HG03025 (cell line): ENCODE results near the gene TNNT2.

Experiments
- ATAC-seq: cut with Tn5 transposase; IDR thresholded peaks from one replicate; pipeline ENCODE4 v1.9.1; 2021; ENCODE audit warnings: mild to moderate bottlenecking, moderate library complexity; ENCODE audit not compliant: unreplicated experiment, low FRiP score

TNNT2 gene

DNA sequence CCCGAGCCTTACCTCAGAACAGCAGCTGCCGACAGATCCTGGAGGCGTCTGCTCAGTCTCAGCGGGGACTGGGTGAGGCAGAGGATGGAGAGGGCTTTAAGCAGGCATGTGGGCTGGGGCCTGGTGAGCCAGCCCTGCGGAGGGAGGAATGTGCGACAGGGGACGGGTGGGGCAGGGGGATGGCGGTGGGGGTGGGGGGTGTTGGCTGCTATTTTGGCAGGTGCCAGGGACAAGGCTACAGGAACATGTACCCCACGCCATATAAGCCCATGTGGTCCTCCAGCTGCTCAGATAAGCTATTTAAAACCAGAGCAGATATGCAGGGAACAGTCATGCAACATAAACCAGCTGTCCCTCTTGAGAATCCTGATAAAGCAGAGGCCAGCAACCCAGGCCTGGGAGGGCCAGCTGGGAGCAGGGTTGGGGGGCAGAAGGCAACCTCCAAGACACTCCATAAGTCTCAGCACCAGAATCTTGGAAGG, at the start of gene TNNT2:
TNNT2 (minus strand) TSS at position 70 of the 482 bp plus-strand sequence. CDS start 4,426 bp downstream, outside the sequence.
- no peak for ATAC-seq

DNA sequence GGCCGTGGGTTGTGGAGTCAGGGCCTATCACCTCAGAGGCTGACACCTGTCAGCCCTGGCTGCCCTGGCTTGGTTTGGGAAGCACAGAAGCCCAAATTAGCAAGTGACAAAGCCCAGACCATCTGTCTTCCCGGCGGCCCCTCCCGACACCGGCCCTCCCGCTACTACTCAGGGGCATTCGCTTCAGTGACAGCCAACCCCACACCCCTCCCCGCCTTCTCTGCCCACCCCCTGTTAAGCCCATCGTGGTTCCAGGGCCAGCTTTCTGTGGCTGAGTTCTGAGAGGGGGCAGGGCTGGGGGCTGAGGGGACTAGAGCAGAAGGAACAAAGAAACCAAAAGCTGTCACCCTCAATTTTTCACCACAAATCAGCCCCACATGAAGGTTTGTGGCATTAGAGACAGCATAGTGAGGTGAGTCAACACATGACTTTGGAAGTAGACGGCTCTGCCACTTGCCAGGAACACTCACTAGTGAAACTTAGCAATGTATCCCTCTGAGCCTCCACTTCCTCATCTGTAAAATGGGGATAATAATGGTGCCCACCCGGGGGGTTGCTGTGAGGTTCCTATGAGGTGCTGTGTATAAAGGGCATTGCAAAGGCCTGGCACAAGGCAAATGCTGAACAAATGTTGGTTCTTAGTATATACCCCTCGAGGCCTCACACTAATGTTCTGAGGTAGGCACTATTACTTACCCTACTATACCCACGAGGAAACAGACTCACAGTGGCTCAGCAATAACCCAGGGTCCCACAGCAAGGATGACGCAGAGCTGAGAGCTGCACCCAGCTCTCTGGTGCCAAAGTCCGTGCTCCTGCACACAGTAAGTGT, 49.2 kb upstream of the TNNT2 start:
- ATAC-seq = no peak

DNA sequence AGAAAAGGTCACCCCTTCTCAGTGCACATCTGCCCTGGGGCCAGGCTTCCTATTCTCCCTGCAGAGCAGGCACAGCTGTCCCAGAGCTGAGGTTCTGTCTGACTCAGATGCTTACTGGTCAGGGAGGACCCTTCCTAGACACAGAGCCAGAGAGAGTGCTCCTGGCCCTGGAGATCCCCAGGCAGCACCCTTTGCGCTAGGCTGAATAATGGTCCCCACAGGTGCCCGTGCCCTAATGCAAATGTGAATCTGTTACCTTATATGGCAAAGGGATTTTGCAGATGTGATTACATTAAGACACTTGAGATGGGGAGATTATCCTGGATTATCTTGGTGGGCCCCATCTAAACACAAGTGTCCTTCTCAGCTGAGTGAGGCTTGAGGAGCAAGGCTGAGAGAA, 46.7 kb upstream of the TNNT2 start:
- no peak for ATAC-seq

DNA sequence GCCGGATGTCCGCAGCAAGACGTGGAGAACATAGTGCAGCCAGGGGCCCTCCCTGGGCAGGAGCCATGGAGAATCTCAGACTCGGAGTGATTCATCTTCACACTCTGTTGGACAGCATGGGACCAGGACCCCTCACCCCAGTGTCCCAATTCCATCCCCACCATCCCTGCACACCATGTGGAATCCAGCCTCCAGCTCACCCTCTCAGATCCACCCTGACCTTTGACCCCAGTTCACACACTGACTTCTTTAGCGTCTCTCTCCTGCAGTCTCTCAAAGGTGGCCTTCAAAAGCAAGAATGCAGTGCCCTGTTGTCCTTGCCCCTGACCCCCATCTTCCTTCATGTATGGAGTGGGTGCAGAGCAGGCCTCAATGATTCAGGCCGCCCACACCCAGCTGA, 46.2 kb upstream of the TNNT2 start:
- ATAC-seq = no peak

DNA sequence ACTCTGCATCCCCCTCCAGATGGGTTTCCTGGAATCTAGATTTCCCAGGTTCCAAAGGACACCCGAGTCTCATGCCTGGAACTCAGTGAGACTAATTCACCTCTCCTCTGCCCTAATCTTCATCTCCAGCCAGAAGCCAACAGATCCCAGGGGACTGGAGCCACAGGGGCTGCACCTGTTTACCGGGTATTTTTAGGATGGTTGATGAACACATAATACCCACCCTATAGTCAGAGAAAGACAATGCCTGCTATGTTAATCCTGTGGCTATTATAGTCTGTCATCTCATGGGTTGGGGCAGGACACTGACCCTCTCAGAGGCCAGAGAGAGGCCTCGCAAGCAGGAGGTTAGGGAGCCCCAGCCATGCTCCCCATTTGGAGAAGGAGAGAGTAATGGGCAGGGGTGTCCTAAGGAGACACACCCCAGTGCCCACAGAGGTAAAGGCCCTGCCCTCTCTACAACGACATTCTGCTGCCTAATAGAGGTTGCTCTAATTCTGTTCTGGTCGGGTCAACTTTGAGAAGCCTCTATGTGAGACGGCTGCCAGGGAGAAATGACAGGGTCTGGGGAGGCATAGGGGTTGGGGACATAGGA, 45.1 kb upstream of the TNNT2 start:
- ATAC-seq = no peak

DNA sequence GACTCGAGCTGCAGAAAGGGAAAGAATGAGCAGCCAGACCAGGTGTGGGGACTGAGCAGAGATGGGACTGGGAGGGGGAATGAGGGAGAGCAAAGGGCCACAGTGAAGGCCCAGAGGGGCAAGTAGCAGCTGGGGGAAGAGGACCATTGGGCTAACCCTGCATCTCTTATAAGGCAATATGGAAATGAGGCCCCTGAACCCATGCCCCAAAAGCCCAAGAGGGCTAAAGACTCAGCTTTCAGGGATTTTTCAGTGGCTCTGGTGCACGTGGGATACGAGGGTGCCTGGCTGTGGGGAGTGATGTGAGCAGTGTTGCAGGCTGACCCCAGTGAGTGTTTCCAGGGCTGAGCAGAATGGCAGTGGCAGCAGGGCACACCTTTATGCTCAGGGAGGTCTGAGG, 44.5 kb upstream of the TNNT2 start:
- ATAC-seq = no peak

DNA sequence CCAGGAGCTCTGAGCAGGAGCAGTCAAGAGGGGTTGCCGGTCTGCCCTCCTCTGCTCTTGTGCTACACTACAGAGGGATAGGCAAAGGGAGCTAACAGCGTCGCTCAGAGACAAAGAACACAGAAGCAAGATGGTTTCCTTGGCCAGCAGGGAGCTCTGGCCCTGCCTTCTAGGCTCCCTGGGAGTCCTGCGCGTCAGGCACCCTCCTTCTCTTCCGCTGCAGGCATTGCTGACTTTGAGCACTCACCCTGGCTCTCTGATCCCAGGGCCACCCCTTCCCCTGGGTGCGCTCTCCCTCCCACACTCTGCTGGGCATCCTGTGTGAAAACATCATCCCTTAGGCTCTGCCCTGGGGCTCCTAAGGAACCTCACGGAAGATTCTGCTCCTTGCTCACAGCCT, 43.6 kb upstream of the TNNT2 start:
- no peak for ATAC-seq

DNA sequence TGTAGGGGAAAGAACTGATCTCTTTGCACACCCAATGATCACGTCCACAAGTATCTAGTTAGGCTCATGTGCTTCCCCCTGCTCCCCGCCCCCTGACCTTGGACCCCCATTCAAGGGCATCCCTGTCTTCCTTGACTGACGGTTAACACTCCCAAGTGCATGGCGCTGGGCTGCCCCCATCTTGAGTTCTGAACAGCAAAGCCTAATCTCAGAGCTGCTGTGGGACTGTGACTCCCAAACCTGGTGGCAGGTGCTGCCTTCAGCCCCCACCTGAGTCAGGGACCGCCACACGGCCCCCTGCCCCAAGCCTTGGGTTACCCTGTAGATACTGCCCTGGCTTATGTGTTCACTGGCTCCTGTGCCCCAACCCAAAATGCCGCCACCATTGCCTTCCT, 43.1 kb upstream of the TNNT2 start:
- ATAC-seq = no peak

DNA sequence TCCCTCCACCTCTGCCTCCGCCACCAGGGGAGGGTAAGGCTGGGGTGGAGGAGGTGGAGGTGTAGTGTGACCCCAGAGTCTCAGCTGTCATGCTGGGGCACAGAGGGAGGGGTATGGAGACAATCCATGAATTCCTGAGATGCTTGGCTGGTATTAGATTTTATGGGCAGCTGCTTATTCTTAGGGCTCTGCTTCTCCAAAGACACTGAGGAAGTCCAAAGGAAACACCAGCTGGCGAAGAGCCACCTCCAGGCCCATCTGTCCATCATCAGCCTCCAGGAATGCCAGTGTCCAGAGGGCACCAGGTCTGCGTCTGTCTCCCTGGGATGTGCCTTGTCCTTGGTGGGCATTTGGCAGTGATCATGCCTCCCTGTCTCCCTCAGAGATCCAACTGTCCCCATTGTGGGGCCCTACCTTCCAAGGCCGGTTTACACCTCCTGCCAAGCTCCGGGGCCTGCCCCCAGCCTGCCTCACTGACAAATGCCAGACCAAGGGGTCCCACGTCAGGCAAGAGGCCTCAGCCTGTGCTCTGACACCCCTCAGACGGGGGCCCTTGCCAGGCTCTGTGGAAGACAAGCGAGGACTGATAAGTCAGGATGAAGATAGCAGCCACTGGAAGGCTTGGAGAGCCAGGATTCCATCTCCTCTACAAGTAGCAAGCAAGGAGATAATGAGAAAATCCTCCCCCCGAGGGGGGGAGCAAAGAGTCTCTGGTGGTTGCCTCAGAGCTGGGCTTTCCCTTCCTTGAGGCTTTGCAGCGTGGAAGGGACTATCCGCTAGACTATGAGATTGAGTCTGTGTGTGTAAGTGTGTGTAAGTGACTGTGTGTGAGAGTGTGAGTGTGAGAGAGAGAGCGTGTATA, 42.5 kb upstream of the TNNT2 start:
- ATAC-seq = no peak

DNA sequence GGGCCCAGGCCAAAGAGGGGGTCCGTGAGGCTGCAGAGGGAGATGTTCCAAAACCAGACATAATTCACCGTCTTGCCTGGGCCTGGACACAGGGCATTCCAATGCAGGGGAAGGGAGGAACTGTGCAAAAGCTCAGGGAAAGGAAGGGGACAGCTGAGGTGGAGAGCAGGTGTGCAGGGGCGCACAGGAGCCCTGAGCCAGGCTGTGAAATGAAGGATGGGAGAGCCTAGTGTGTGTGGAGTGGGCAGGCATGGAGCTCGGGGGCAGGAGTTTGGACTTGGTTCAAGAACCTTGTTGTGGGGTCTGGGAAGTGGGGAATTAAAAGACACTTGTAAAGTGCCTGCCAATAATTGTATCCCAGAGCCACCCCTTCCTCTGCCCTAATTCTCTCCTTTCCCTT, 41.8 kb upstream of the TNNT2 start:
- ATAC-seq = no peak

DNA sequence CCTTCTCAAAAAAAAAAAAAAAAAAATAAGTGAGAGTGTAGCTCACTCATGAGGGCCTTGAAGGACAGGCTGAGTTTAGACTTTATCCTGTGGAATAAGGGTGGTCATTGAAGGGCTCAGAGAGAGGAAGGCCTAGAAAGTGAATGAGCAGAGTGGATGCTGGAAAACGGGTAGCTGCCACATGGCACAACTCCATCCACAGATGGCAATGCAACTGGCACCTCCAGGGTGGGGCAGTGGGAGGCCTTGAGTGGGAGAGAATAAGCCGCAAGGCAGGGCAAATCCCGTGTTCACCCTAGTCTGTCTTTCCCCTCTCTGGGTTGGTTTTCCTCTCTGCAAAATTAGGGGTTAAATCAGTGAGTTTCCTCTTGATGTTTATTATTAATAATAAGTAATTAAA, 41.0 kb upstream of the TNNT2 start:
- no peak for ATAC-seq

DNA sequence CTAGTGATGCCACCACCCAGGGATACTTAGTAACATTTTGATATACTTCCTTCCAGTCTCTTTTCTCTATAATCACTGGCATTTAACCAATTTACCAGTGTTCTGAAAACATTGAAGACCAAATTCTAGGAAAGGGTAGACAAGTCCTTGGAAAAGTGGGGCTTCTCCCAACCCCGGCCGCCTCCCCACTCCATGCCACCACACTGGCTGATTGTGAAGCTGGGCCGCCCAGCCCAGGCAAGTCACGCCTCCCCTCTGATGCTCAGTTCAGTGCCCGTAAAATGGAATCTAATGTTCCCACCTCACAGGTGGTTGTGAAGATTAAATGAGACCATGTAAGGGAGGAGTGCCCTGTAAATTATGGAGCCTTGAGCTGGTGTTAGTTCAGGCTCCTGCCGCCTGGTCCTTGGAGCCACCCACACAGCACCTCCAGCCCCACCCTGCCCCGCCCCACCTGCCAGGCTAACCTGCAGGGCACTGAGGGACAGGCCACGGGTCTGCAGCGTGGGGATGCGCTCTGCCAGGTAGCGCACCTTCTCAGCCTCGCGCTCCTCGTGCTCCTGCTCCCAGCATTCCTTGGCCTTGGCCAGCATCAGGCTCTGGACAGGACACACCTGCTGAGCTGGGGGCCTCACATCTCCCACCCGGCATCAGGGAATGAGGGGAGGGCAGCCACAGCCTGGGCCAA, 36.7 kb upstream of the TNNT2 start:
- ATAC-seq = no peak

DNA sequence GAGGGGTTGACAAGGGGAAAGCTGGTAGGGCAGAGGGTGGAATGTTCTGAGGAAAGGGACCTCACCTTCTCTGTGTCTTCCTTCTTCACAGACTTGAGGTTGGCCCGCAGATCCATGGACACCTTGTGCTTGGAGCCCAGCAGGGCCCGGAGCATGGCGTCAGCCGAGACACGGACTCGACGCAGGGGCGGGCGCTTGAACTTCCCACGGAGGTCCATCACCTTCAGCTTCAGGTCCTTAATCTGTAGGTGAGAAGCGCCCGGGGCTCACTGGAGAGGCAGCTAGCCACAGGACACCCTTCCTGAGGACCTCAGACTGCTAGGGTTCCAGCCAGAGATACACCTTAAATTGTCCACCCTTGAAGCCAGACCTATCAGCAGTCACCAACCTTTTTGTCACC, 33.8 kb upstream of the TNNT2 start:
- no peak for ATAC-seq

DNA sequence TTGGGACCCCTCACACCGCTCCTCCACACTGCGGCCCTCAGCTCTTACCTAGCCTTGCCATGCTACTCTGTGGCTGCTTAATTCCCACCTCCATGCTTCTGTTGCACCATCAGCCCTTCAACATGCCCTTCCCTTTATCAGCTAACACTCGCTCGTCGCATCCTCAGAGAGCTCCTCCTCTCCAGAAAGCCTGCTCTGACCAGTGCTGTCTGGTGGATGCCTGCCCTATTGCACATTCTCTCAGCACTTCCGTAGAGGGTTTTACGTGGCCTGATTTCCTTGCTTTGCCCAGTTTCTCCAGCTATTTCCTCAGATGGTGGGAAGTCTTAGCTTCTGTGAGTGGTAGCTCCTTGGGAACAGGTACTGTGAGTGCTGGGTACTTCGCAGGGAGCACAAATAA, 32.0 kb upstream of the TNNT2 start:
- no peak for ATAC-seq

DNA sequence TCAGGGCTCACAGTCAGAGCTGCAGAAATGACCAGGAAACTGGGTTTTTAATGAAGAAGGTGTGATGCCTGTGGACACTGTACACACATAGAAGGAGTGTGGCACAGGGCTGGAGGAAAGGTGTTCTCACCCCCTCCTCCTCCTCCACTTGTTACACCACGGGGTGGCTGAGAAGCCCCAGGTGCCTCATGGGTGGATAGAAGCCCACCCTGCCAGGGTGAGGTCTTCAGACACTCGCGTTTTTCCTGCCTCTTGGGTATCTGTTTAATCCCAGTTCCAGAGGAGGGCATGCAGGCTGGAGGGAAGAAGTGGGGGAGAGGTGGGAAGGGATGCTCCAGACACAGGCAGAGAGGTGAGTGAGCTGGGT, 31.3 kb upstream of the TNNT2 start:
- ATAC-seq = no peak

DNA sequence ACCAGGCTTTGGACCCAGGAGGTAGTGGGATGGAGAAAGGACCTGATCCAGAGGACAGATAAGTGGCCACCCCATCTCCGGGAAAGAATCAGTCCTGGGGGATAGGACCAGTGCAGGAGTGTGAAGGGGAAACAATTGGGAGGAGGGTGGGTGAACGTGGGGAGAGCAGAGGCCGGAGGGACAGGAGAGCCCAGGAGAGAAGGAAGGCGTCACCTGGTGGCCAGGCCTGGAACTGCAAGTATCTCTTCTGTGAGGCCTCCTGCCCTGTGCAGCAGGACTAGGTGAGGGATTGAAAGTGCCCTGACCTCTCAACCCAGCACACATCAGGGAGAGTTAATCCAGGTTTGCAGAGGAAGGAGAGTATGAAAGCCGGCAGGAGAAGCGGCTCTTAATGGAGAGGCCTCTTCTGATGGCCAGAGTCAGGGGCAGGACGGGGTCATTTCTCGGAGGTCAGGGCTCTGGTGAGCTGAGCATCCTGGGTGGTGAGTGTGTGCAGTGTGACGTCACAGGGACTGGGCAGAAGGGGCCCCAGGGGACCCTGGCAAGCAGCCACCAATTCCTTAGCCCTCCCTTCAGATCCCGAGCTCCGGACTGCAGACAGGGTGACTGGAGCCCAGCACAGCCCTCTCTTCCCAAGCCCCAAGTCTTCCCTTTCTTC, 30.8 kb upstream of the TNNT2 start:
- no peak for ATAC-seq

DNA sequence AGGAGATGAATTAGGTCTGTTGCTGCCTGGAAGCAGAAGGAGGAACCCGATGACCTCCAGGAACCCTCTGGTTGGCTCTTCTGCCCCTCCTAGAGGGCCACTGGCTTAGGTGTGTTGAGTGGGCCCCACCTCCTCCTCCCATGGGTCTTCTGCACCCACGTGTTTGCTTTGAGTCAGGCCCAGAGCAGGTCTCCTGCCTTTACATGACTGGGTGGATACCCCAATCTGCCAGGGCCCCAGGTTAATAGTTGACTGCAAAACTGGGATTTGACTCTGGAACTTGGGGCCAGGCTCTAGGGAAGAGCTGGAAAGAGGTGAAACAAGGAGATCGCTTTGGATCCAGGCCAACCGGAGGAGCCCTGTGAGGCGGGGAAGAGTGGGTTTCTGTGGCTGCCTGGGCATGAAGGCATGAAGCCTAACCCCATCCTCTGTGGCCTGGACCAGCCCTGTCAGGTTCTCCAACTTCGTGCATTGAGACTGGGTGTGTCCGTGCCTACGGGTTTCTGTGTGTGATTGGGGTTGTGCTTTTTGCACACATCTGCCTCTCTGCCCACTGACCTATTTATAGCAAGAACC, 29.4 kb upstream of the TNNT2 start:
- ATAC-seq = no peak

DNA sequence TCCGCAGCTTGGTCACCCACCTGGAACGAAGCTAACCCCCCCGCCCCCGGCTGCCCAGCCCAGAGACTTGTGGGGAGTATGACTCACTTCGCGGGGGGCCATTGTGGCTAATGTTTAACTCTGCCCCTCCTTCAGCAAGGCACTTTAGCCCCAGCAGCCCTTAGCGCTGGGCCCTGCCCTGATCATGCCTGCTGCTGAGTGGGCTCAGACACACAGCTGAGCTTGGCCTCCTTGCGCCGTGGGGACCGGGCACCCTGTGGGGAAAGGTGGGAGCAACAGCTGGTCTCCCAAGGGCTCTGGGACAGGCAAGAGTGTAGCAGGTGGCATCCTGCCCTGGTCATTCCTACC, 28.0 kb upstream of the TNNT2 start:
- ATAC-seq = no peak

DNA sequence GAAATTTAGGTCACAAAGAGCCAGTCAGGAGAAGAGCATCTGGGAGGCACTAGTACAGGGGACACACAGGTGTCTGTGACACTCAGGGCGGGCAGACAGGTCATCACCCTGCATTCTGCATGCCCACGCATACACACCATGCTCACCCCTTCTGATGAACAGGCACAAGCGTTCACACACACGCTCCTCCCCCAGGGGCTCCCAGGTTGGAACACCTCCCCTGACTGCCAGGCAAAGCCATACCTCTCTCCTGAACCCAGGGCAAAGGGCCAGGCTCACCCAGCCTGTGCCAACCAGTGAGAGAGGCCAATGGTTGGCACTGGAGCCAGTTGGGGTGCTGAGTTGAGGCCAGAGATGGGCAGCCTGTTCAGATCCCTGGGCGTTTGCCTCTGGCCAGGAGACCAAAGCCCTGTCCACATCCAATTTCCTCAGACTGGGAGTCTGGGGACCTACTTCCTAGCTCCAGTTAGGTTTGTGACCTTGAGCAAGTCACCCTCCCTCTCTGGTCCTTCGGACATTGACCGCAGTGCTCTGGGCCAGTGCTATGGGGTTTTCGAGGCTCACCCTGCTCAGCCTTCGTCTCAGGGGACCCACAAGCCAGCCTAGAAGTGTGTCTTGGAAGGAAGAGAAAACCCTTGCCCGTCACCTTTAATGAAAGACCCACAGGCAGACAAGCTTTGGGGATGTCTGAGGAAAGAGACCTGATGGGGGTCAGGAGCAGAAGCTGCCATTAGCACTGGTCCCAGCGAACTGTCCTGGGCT, 27.4 kb upstream of the TNNT2 start:
- no peak for ATAC-seq
